Effector CD4-positive, alpha-beta T cell (primary cell): ENCODE data around the gene SPNS2.

Experiments
- DNase-seq: peaks from one replicate; pipeline ENCODE4 v3.0.0-alpha.2; 2020

Gene SPNS2

GRCh38 chr17:4538236-4539002 is 39.7 kb downstream of the SPNS2 start:
- DNase-seq: no peak

GRCh38 chr17:4539025-4539424 is 40.3 kb downstream of the SPNS2 start:
- DNase-seq: no peak

- no peak for DNase-seq
Observed at GRCh38 chr17:4539576-4540223, 41.0 kb downstream of the SPNS2 start.

GRCh38 chr17:4540224-4540651 is 41.6 kb downstream of the SPNS2 start:
- DNase-seq: no peak

GRCh38 chr17:4540687-4541327 is 42.1 kb downstream of the SPNS2 start:
- no peak for DNase-seq

- DNase-seq: no peak
Observed at GRCh38 chr17:4541328-4542002, 42.8 kb downstream of the SPNS2 start.

GRCh38 chr17:4542003-4542725 is 43.5 kb downstream of the SPNS2 start:
- no peak for DNase-seq

- DNase-seq: no peak
Observed at GRCh38 chr17:4542726-4543191, 44.1 kb downstream of the SPNS2 start.

- DNase-seq: no peak
Observed at GRCh38 chr17:4543557-4544026, 44.9 kb downstream of the SPNS2 start.

GRCh38 chr17:4544135-4544950 is 45.7 kb downstream of the SPNS2 start:
- DNase-seq: no peak

GRCh38 chr17:4544951-4545216 is 46.2 kb downstream of the SPNS2 start:
- no peak for DNase-seq

- DNase-seq: no peak
Observed at GRCh38 chr17:4545217-4545951, 46.7 kb downstream of the SPNS2 start.

- no peak for DNase-seq
Observed at GRCh38 chr17:4547118-4547906, 48.6 kb downstream of the SPNS2 start.

GRCh38 chr17:4548061-4548461 is 49.4 kb downstream of the SPNS2 start:
- DNase-seq: no peak

- no peak for DNase-seq
Observed at GRCh38 chr17:4548721-4549531, 50.2 kb downstream of the SPNS2 start.

- no peak for DNase-seq
Observed at GRCh38 chr17:4549781-4550533, 51.3 kb downstream of the SPNS2 start.

GRCh38 chr17:4550534-4551039 is 51.9 kb downstream of the SPNS2 start:
- DNase-seq: no peak

- DNase-seq: no peak
Observed at GRCh38 chr17:4551141-4551540, 52.5 kb downstream of the SPNS2 start.
